HepG2 (cell line): ENCODE measurements around the gene SP6. TPM values are rescaled to one million over a fixed set of nuclear protein-coding genes. Genes with fewer than 3 reads are reported as not detected.
A peak's percentile ranks its signal among the peaks of the same experiment; 100 is the strongest.

Experiments
- ATF1 ChIP-seq: IDR thresholded peaks from 2 replicates; pipeline ENCODE4 v1.6.1; 2016; ENCODE audit warnings: mild to moderate bottlenecking, control low read depth
- MAFG ChIP-seq: sonication (generic); formaldehyde crosslinking; IDR thresholded peaks from 2 replicates; pipeline ENCODE4 v1.5.1; 2020; ENCODE audit warnings: mild to moderate bottlenecking, missing genetic modification reagents
- MEIS2 ChIP-seq: sonication (generic); formaldehyde crosslinking; IDR thresholded peaks from 2 replicates; pipeline ENCODE4 v1.9.0; 2021; ENCODE audit warnings: mild to moderate bottlenecking, missing genetic modification reagents
- MZF1 ChIP-seq: sonication (generic); formaldehyde crosslinking; IDR thresholded peaks from 2 replicates; pipeline ENCODE4 v1.8.1; 2023; ENCODE audit warnings: mild to moderate bottlenecking, missing genetic modification reagents, borderline replicate concordance
- PHF8 ChIP-seq: sonication (generic); formaldehyde crosslinking; IDR thresholded peaks from 2 replicates; pipeline ENCODE4 v1.5.0; 2020; ENCODE audit warnings: missing genetic modification reagents
- RNF219 ChIP-seq: sonication (generic); formaldehyde crosslinking; IDR thresholded peaks from 2 replicates; pipeline ENCODE4 v1.5.0; 2020; ENCODE audit warnings: mild to moderate bottlenecking, missing genetic modification reagents
- SPEN ChIP-seq: sonication (generic); formaldehyde crosslinking; IDR thresholded peaks from 2 replicates; pipeline ENCODE4 v1.5.1; 2020; ENCODE audit warnings: low read depth, mild to moderate bottlenecking, missing genetic modification reagents
- ZNF142 ChIP-seq: sonication (generic); formaldehyde crosslinking; IDR thresholded peaks from 2 replicates; pipeline ENCODE4 v1.4.0; 2020; ENCODE audit warnings: missing genetic modification reagents
- ZNF326 ChIP-seq: sonication (generic); formaldehyde crosslinking; IDR thresholded peaks from 2 replicates; pipeline ENCODE4 v1.4.0; 2020; ENCODE audit warnings: missing genetic modification reagents, borderline replicate concordance
- ZNF530 ChIP-seq: sonication (generic); formaldehyde crosslinking; IDR thresholded peaks from 2 replicates; pipeline ENCODE4 v1.5.0; 2020; ENCODE audit warnings: low read depth, mild to moderate bottlenecking, missing genetic modification reagents
- ZNF572 ChIP-seq: sonication (generic); formaldehyde crosslinking; IDR thresholded peaks from 2 replicates; pipeline ENCODE4 v1.5.1; 2020; ENCODE audit warnings: mild to moderate bottlenecking, missing genetic modification reagents
- ZNF644 ChIP-seq: IDR thresholded peaks from 2 replicates; pipeline ENCODE4 v1.6.1; 2016; ENCODE audit warnings: low read depth
- ZNF788 ChIP-seq: sonication (generic); formaldehyde crosslinking; IDR thresholded peaks from 2 replicates; pipeline ENCODE4 v1.5.0; 2020; ENCODE audit warnings: mild to moderate bottlenecking, missing genetic modification reagents, borderline replicate concordance
- ZSCAN5A ChIP-seq: sonication (generic); formaldehyde crosslinking; IDR thresholded peaks from 2 replicates; pipeline ENCODE4 v1.8.0; 2022; ENCODE audit warnings: mild to moderate bottlenecking, missing genetic modification reagents, borderline replicate concordance
- polyA plus RNA-seq, 8 experiments: library from polyadenylated mRNA; depleted of rRNA in 3 of 8; stranded (reverse) in 7 of 8; unstranded in 1 of 8; fragments of >200 nt; fragmentation: Illumina TruSeq in 4 of 8; extraction: Trizol in 4 of 8; gene quantifications; 2 replicates each; pipeline versions ENCODE4 v1.2.1 to v1.2.3, GENCODE V29; 2011 to 2016; ENCODE audit warnings: low read depth in 4 of 8, missing spikeins in 1 of 8, mixed read lengths in 1 of 8; ENCODE audit not compliant: insufficient read depth in 1 of 8
- total RNA-seq, 5 experiments: library from RNA; depleted of rRNA; stranded (reverse); fragments of >200 nt; fragmentation: Illumina TruSeq; extraction: Trizol; gene quantifications; 2 replicates each; pipeline ENCODE4 v1.2.3, GENCODE V29; 2016; ENCODE audit warnings: low read depth in 1 of 5
- TF ChIP-seq, protein P1 (sequence below): sonication (generic); formaldehyde crosslinking; IDR thresholded peaks from 2 replicates; pipeline ENCODE4 v1.8.0; 2022; ENCODE audit warnings: mild to moderate bottlenecking, missing genetic modification reagents

SP6 gene
- total and polyA plus RNA-seq, 2 of the 13 experiments (the other 11 are each of a cell fraction or from before 2014, with no cell fraction given), result 0.07 TPM

GRCh38 chr17:47831003-47831933 is 19.7 kb downstream of the SP6 start, which contains the start of the genes LRRC46 and MRPL10 (continued):
- TF ChIP-seq ZNF142 (0 out of 2 replicates have a peak, but pooled peaks have one; percentile 64), ZNF572 (CRISPR knock-in tag) (no peak), SPEN (CRISPR knock-in tag) (peak; percentile 98), ATF1 (CRISPR knock-in tag) (no peak), ZNF644 (CRISPR knock-in tag) (no peak), RNF219 (CRISPR knock-in tag) (no peak; the same call in 1 of the 2 replicates), ZSCAN5A (CRISPR knock-in tag) (no peak), MEIS2 (CRISPR knock-in tag) (no peak; the same call in 1 of the 2 replicates), ZNF530 (CRISPR knock-in tag) (no peak), ZNF326 (CRISPR knock-in tag) (no peak), MAFG (no peak), MZF1 (CRISPR knock-in tag) (no peak), PHF8 (CRISPR knock-in tag) (peak; percentile 95), ZNF788 (CRISPR knock-in tag) (peak; percentile 81; the same call in 1 of the 2 replicates)
- TF ChIP-seq, protein P1, sequence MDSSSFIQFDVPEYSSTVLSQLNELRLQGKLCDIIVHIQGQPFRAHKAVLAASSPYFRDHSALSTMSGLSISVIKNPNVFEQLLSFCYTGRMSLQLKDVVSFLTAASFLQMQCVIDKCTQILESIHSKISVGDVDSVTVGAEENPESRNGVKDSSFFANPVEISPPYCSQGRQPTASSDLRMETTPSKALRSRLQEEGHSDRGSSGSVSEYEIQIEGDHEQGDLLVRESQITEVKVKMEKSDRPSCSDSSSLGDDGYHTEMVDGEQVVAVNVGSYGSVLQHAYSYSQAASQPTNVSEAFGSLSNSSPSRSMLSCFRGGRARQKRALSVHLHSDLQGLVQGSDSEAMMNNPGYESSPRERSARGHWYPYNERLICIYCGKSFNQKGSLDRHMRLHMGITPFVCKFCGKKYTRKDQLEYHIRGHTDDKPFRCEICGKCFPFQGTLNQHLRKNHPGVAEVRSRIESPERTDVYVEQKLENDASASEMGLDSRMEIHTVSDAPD (CRISPR knock-in tag), result 0 out of 2 replicates have a peak, but pooled peaks have one; percentile 0
